ENCODE measurements around the gene SLC39A11. TPM values are rescaled to one million over a fixed set of nuclear protein-coding genes. Genes with fewer than 3 reads are reported as not detected.

The SLC39A11 gene
- total RNA-seq, 1 experiment from 2014 or later: 15.8 TPM

GRCh38 chr17:72822358-72823023, 270.0 kb downstream of the SLC39A11 start:
- ChIA-PET CTCF (no interaction called here), POLR2A (no interaction called here)
- H3K27ac Mint-ChIP-seq (ENCODE audit: low read depth, unreplicated experiment): no peak overlapping the region
- intact Hi-C loops (cut with micrococcal nuclease): no loop called here
- H3K27me3 Mint-ChIP-seq (ENCODE audit: insufficient read depth, unreplicated experiment): no peaks in the 10 kb centered on the region
- BruUV-seq (replicated peaks): no TSS peak
- no peaks in the 10 kb centered on the region for H3K36me3 Mint-ChIP-seq (ENCODE audit: insufficient read depth, unreplicated experiment)
- H3K4me3 Mint-ChIP-seq (ENCODE audit: unreplicated experiment): no peak overlapping the region
- DNase-seq (ENCODE audit: unreplicated experiment): no peak
- no peaks in the 10 kb centered on the region for H3K4me1 Mint-ChIP-seq (ENCODE audit: insufficient read depth, unreplicated experiment)
- H3K9me3 Mint-ChIP-seq (ENCODE audit: unreplicated experiment): peaks cover 29% of the 10 kb centered on the region
- no peak for TF ChIP-seq CTCF (IDR thresholded peaks at IDR 0.05; ENCODE audit: unreplicated experiment)

- no peak for TF ChIP-seq CTCF (IDR thresholded peaks at IDR 0.05; ENCODE audit: unreplicated experiment)
- Mint-ChIP-seq H3K4me1 (ENCODE audit: insufficient read depth, unreplicated experiment) (peaks cover 6% of the 10 kb centered on the region), H3K9me3 (ENCODE audit: unreplicated experiment) (peaks cover 6% of the 10 kb centered on the region), H3K4me3 (ENCODE audit: unreplicated experiment) (no peak overlapping the region), H3K36me3 (ENCODE audit: insufficient read depth, unreplicated experiment) (peaks cover 8% of the 10 kb centered on the region), H3K27ac (ENCODE audit: low read depth, unreplicated experiment) (no peak overlapping the region), H3K27me3 (ENCODE audit: insufficient read depth, unreplicated experiment) (no peaks in the 10 kb centered on the region)
- CTCF ChIA-PET: no interaction called here
- BruUV-seq (replicated peaks): no TSS peak
- intact Hi-C loops (cut with micrococcal nuclease): no loop called here
- POLR2A ChIA-PET: no interaction called here
- DNase-seq (ENCODE audit: unreplicated experiment): no peak
Measured at GRCh38 chr17:72816406-72816805, 276.1 kb downstream of the SLC39A11 start.

- POLR2A ChIA-PET: no interaction called here
- H3K27ac Mint-ChIP-seq (ENCODE audit: low read depth, unreplicated experiment): no peak overlapping the region
- CTCF ChIA-PET: no interaction called here
- BruUV-seq (replicated peaks): no TSS peak
- no peak for DNase-seq (ENCODE audit: unreplicated experiment)
- peaks cover 8% of the 10 kb centered on the region for H3K36me3 Mint-ChIP-seq (ENCODE audit: insufficient read depth, unreplicated experiment)
- H3K4me3 Mint-ChIP-seq (ENCODE audit: unreplicated experiment): no peak overlapping the region
- peaks cover 6% of the 10 kb centered on the region for H3K4me1 Mint-ChIP-seq (ENCODE audit: insufficient read depth, unreplicated experiment)
- intact Hi-C loops (cut with micrococcal nuclease): no loop called here
- no peak for TF ChIP-seq CTCF (IDR thresholded peaks at IDR 0.05; ENCODE audit: unreplicated experiment)
- H3K9me3 Mint-ChIP-seq (ENCODE audit: unreplicated experiment): peaks cover 15% of the 10 kb centered on the region
- H3K27me3 Mint-ChIP-seq (ENCODE audit: insufficient read depth, unreplicated experiment): no peaks in the 10 kb centered on the region
Measured at GRCh38 chr17:72813481-72813880, 279.0 kb downstream of the SLC39A11 start.

DNA sequence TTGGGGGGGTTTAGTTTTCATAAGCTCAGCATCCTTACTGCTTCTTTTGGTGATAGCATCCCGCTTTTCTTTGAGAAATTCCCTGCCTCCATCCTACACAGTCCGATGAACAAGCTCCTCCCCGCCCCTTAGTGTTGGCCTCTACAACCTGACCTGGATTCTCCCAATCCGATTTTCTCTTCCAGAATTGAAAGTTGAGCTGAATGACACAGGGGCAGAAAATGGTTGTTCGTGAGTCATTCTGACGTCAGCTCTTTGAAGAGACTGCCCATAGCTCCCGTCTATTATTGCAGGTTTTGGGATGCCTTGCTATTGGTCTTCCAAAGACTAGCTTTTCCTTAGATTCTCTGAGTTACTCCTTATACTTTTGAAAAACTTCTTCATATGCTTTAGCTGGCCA, 279.7 kb downstream of the SLC39A11 start:
- POLR2A ChIA-PET: interaction anchor here (0.6 kb wide), 1 partner anchor 100 kb away, joined by 3 read pairs; no protein-coding TSS in a partner anchor
- CTCF ChIA-PET: no interaction called here
- intact Hi-C loops (cut with micrococcal nuclease): no loop called here
- TF ChIP-seq CTCF (IDR thresholded peaks at IDR 0.05; ENCODE audit: unreplicated experiment): no peak
- DNase-seq (ENCODE audit: unreplicated experiment): peak; percentile 82
- BruUV-seq (replicated peaks): no TSS peak
- peaks cover 6% of the 10 kb centered on the region for H3K4me1 Mint-ChIP-seq (ENCODE audit: insufficient read depth, unreplicated experiment)
- peaks cover 8% of the 10 kb centered on the region for H3K36me3 Mint-ChIP-seq (ENCODE audit: insufficient read depth, unreplicated experiment)
- H3K9me3 Mint-ChIP-seq (ENCODE audit: unreplicated experiment): peaks cover 15% of the 10 kb centered on the region
- no peaks in the 10 kb centered on the region for H3K27me3 Mint-ChIP-seq (ENCODE audit: insufficient read depth, unreplicated experiment)
- no peak overlapping the region for H3K27ac Mint-ChIP-seq (ENCODE audit: low read depth, unreplicated experiment)
- peak overlapping the region; percentile 45 for H3K4me3 Mint-ChIP-seq (ENCODE audit: unreplicated experiment)
